Measurements from ENCODE around the gene EXOC6B. TPM values are rescaled to one million over a fixed set of nuclear protein-coding genes. Genes with fewer than 3 reads are reported as not detected.

The EXOC6B gene
- total and polyA plus RNA-seq, 10 of the 15 experiments (the other 5 are each of a cell fraction or from before 2014, with no cell fraction given), result 0.23 to 2.2 (median 1.2) TPM

DNA sequence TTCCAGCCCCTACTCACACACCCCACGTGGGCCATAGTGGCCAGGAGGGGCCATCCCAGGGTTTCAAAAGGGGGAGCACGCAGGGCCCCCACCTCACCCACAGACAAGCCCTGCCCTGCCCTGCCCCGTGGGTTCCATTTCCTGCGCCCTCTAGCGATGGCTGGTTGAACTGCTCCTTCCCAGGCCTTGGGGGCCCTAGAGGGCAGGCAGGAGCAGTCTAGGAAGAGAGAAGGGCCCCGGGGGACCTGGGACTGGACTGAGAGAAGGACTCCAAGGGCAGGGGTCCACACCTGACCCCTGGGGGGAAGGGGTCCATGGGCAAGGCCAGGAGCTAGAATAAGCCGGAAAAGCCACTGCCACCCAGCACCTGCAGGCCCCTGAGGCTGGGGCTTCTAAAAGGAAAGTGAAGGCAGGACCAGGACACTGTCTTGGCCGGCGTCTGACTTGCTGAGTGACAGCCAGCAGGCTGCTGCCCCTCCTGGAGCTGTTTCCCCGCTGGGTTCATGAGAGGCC is 688.3 kb downstream of the EXOC6B start:
- peak; percentile 79 for FAIRE-seq
- intact Hi-C loops (cut with micrococcal nuclease; ENCODE audit: unreplicated experiment) (loop anchor here (5.0 kb wide), 2 partner anchors 215 to 590 kb away; no protein-coding TSS in a partner anchor), in situ Hi-C loops (cut with MboI) (loop anchor here (25.0 kb wide), 1 partner anchor 850 kb away; no protein-coding TSS in a partner anchor)
- ChIA-PET RAD21 (ENCODE audit: unreplicated experiment) (no interaction called here), POLR2A (no interaction called here), SMC1A (ENCODE audit: uncharacterized antibody, unreplicated experiment) (no interaction called here), CTCF (no interaction called here)
- no peak overlapping the region for H3K4me2 ChIP-seq (ENCODE audit: control insufficient read depth, insufficient read depth)
- H3K36me3 ChIP-seq (ENCODE audit: control insufficient read depth in 2 of 2, insufficient read depth in 2 of 2, low read length in 1 of 2), result no peaks in the 10 kb centered on the region
- no peak overlapping the region for H3K27ac ChIP-seq (ENCODE audit: control insufficient read depth, insufficient read depth)
- H3K9me3 ChIP-seq (replicated peaks; ENCODE audit: control insufficient read depth, insufficient read depth, low read length), result no peaks in the 10 kb centered on the region
- H3K27me3 ChIP-seq (replicated peaks in 1 of 2; ENCODE audit: control insufficient read depth in 2 of 2, insufficient read depth in 2 of 2, low read length in 1 of 2), result no peaks in the 10 kb centered on the region
- 2% methylated on average over 7 of the region's 10 CpGs for WGBS (ENCODE audit: insufficient coverage, insufficient replicate concordance, low lambda C conversion rate, missing lambda C conversion rate)
- H4K20me1 ChIP-seq (ENCODE audit: control insufficient read depth, insufficient read depth), result no peaks in the 10 kb centered on the region
- H2AFZ ChIP-seq (ENCODE audit: control insufficient read depth, low read depth, low read length), result no peak overlapping the region
- no peak for DNase-seq (ENCODE audit: low read depth, low spot score)
- H3K4me3 ChIP-seq, result no peak overlapping the region
- no peaks in the 10 kb centered on the region for H3K4me1 ChIP-seq (ENCODE audit: control insufficient read depth, insufficient read depth, low read length)
- no peak overlapping the region for H3K9ac ChIP-seq (ENCODE audit: control insufficient read depth, insufficient read depth, low read length)
- BruUV-seq (replicated peaks), result no TSS peak
- peak; percentile 98 for ATAC-seq
- H3K79me2 ChIP-seq (ENCODE audit: control insufficient read depth, insufficient read depth, low read length), result no peaks in the 10 kb centered on the region
- TF ChIP-seq PKNOX1 (IDR thresholded peaks at IDR 0.05) (no peak), YY1 (IDR thresholded peaks at IDR 0.05; ENCODE audit: low read depth, low read length) (peak; percentile 70), RAD21 (IDR thresholded peaks at IDR 0.05; ENCODE audit: insufficient read depth, low read depth, low read length) (peak; percentile 60), SMC3 (IDR thresholded peaks at IDR 0.05; ENCODE audit: borderline replicate concordance, low read length) (peak; percentile 58; the same call in 1 of the 2 replicates), RBBP5 (conservative IDR thresholded peaks at IDR 0.05) (no peak), ZZZ3 (IDR thresholded peaks at IDR 0.05; ENCODE audit: control insufficient read depth, insufficient read length, low read depth) (no peak), BHLHE40 (IDR thresholded peaks at IDR 0.05; ENCODE audit: borderline replicate concordance in 1 of 2, low read depth in 2 of 2, low read length in 1 of 2) (0 out of 4 replicates have a peak, but pooled peaks of 1 of the 2 experiments have one; percentile 7), ZBED1 (IDR thresholded peaks at IDR 0.05; ENCODE audit: borderline replicate concordance) (no peak), RUNX3 (IDR thresholded peaks at IDR 0.05; ENCODE audit: low read length) (0 out of 2 replicates have a peak, but pooled peaks have one; percentile 17)
- TF ChIP-seq, protein P1, sequence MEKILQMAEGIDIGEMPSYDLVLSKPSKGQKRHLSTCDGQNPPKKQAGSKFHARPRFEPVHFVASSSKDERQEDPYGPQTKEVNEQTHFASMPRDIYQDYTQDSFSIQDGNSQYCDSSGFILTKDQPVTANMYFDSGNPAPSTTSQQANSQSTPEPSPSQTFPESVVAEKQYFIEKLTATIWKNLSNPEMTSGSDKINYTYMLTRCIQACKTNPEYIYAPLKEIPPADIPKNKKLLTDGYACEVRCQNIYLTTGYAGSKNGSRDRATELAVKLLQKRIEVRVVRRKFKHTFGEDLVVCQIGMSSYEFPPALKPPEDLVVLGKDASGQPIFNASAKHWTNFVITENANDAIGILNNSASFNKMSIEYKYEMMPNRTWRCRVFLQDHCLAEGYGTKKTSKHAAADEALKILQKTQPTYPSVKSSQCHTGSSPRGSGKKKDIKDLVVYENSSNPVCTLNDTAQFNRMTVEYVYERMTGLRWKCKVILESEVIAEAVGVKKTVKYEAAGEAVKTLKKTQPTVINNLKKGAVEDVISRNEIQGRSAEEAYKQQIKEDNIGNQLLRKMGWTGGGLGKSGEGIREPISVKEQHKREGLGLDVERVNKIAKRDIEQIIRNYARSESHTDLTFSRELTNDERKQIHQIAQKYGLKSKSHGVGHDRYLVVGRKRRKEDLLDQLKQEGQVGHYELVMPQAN (conservative IDR thresholded peaks at IDR 0.05), result no peak
- TF ChIP-seq, protein P2, sequence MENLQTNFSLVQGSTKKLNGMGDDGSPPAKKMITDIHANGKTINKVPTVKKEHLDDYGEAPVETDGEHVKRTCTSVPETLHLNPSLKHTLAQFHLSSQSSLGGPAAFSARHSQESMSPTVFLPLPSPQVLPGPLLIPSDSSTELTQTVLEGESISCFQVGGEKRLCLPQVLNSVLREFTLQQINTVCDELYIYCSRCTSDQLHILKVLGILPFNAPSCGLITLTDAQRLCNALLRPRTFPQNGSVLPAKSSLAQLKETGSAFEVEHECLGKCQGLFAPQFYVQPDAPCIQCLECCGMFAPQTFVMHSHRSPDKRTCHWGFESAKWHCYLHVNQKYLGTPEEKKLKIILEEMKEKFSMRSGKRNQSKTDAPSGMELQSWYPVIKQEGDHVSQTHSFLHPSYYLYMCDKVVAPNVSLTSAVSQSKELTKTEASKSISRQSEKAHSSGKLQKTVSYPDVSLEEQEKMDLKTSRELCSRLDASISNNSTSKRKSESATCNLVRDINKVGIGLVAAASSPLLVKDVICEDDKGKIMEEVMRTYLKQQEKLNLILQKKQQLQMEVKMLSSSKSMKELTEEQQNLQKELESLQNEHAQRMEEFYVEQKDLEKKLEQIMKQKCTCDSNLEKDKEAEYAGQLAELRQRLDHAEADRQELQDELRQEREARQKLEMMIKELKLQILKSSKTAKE (IDR thresholded peaks at IDR 0.05; ENCODE audit: low read depth, poor library complexity, severe bottlenecking), result no peak
- TF ChIP-seq, protein P3, sequence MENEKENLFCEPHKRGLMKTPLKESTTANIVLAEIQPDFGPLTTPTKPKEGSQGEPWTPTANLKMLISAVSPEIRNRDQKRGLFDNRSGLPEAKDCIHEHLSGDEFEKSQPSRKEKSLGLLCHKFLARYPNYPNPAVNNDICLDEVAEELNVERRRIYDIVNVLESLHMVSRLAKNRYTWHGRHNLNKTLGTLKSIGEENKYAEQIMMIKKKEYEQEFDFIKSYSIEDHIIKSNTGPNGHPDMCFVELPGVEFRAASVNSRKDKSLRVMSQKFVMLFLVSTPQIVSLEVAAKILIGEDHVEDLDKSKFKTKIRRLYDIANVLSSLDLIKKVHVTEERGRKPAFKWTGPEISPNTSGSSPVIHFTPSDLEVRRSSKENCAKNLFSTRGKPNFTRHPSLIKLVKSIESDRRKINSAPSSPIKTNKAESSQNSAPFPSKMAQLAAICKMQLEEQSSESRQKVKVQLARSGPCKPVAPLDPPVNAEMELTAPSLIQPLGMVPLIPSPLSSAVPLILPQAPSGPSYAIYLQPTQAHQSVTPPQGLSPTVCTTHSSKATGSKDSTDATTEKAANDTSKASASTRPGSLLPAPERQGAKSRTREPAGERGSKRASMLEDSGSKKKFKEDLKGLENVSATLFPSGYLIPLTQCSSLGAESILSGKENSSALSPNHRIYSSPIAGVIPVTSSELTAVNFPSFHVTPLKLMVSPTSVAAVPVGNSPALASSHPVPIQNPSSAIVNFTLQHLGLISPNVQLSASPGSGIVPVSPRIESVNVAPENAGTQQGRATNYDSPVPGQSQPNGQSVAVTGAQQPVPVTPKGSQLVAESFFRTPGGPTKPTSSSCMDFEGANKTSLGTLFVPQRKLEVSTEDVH (IDR thresholded peaks at IDR 0.05; ENCODE audit: low read depth, partially characterized antibody), result no peak

All from GM12878 (cell line).